HG03460 (cell line): ENCODE data around the gene IPO9.

ENCODE experiments used
- ATAC-seq: cut with Tn5 transposase; IDR thresholded peaks from one replicate; pipeline ENCODE4 v1.9.1; 2021; ENCODE audit not compliant: unreplicated experiment

IPO9 gene

GRCh38 chr1:201902198-201902597 is 73.2 kb downstream of the IPO9 start:
- ATAC-seq = no peak

GRCh38 chr1:201903135-201903534 is 74.2 kb downstream of the IPO9 start:
- no peak for ATAC-seq

- no peak for ATAC-seq
Observed at GRCh38 chr1:201904579-201904978, 75.6 kb downstream of the IPO9 start.

GRCh38 chr1:201905234-201905890 is 76.4 kb downstream of the IPO9 start:
- ATAC-seq = no peak

DNA sequence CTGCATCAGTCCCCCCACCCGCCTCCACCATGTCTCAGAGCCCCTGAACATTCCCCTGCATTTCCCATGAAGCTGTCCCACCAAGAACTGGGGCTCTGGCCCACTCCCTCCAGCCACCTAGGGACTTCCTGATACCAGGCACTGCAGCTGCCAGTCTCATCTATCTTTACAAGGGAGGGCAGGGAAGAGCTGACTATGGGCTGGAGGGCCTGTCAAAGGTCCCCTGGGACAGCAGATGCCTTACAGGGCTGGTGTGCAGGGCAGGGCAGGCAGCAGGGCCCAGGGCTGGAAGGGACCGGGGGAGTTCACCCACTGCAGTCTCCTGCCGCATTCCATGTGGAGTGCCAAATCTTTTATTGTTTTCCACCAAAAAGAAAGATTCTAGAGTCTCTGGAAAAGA is 77.4 kb downstream of the IPO9 start:
- no peak for ATAC-seq

DNA sequence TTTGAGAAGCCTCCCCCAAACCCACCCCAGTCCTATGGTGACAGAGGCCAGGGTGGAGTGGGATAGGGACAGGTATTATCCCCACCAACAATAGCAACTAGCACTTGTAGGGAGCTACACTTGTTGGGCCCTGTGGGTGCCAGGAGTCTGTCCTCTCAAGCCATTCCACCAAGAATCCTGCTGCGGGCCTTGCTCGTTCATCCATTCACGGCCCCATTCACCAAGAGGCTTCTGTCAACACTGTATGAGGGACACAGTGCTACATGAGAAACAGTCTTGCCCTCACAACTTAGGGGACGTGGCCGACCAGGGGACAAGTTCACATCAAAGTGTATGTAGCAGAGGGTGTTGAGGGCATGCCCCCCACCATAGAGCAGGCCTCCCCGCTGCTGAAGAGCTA is 78.7 kb downstream of the IPO9 start:
- no peak for ATAC-seq

- ATAC-seq = no peak
Observed at GRCh38 chr1:201911826-201912571, 83.0 kb downstream of the IPO9 start.

GRCh38 chr1:201912832-201913231 is 83.9 kb downstream of the IPO9 start:
- no peak for ATAC-seq

DNA sequence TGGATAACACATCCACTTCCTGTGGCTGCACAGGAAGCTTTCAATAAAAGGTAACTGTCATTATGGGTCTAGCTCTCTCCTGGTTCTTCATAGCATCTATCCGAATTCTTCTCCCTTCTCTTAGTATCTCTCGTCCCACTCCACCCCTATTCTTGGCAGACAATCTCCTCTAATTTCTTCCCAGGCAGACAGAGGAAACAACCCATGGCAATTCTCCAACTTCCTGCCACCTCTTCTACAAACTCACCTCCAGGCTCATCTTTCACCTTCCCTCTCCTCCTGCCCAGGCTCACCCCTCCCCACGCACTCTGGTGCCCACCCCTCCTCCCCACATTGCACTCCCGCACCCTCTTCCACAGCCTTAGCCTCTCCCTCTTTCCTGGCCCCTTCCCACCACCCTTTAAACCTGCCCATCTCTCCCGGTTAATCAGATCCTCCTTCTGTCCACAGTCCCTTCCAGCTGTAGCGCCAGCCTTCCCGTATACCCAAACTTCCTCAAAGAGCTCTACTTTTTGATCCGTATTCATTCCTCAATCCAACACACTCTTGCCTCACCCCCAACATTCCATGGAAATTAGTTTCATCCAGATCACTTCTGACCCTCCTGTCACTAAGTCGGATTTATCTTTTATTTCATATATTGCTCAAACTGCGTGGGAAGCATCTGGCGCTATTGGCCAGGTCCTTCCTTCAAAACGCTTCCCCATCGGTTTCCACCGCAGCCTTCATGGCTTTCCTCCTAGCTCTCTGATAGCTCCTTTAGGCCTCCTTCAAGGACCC is 85.7 kb downstream of the IPO9 start:
- ATAC-seq = no peak

DNA sequence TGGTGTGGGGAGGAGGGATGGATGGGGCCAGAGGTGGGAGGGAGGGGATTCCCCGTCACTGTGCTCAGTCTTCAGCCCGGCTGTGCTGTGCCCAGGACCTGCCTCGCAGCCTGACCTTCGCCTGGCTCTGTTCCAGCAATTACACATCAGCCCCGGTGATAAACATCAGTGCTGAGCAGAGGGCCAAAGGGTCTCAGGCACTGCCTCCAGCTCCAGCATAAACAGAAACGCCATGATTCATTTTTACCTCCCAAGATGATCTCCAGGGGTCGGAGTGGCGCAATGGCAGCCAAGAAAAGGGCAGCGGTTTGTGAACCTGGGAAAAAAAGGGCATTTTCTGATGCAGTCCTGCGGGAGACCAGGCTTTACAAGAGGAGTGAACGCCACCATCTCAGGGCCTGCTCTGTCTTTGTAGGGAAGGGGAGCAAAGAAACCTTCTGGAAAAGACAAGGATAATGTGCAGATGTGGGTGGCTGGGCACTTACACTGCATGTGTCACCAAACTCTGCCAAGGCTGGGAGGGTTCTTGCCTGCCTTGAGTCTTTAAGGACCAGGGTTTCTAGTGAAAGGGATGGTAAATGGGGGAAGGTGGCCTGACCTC is 87.8 kb downstream of the IPO9 start:
- ATAC-seq = no peak

DNA sequence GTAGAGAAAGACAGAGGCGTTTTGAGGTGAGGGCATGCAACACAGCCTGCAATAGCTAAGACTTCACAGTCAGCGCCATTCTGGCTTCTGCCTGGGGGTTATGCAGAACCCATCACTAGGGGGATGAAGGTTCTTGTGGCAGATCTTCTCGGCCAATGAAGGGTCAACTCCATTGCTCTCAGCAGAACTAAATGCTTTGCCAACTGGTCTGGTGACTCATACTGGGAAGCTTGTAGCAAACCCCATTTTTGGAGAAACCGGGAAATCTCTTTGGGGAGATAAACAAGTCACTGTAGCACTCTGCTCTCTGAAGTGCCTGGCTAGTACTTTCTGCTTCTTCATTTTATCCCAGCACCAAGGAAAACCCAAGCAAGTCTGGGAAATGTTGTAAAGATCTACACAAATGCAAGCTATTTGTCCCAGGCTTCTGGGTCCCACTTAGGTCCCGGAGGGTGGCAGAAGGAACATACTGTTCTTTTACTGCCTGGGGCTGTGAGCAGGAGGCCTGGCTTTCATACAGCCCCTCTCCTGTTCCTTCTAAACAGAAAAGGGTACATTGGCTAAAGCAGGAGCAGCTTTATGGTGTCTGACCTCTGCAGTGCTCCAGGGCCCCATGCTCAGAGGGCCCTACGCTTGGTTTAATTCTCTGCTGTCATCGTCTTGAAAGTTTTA is 88.5 kb downstream of the IPO9 start:
- ATAC-seq = no peak

DNA sequence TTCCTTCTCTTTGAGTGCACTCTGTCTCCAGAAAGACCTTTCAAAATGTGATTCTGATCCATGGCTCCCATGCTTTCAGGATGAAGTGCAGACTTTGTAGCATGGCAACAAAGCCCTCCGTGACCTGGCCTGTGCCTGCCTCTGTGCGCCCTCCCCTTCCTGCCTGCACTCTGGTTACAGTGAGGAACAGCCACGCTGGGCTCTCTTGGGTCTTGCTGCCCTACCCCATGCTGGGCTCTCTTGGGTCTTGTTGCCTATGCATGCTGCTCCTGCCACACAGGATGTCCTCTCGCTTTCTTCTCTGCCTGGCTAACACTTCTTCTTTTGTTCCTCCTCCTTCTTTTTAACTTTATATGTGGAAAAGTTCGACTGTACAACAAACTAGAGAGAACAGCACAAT is 89.4 kb downstream of the IPO9 start:
- ATAC-seq = no peak

DNA sequence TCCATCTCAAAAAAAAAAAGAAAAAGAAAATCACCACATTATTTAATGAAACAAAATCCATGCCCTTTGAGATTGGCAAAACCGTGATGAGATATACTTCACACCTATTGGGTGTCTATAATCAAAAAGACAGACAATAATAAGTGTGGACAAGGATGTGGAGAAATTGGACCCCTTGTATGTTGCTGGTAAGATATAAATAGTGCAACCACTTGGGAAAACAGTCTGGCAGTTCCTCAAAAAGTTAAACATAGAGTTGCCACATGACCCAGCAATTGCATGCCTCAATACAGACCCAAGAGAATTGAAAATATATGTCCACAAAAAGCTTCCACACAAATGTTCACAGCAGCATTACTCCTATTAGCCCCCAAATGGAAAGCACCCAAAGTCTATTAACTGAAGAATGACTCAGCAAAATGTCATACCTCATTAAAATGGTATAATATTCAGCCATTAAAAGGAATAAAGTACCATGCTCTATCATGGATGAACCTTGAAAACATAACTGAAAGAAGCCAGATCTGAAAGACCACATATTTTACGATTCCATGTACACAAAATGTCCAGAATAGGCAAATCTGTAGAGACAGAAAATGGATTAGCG is 93.1 kb downstream of the IPO9 start:
- ATAC-seq = no peak

DNA sequence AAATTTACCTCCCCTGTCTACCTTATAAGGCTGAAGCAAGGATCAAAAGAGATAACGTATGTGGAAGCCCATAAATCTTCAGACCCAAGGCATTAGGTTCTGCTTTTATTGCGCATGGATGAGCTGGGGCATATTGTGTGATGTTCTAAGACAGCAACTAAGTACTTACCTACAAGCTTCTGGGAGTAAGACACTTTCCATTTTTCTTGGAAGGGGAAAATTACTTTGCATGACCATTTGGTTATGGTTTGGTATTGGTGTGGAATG is 96.3 kb downstream of the IPO9 start:
- no peak for ATAC-seq

DNA sequence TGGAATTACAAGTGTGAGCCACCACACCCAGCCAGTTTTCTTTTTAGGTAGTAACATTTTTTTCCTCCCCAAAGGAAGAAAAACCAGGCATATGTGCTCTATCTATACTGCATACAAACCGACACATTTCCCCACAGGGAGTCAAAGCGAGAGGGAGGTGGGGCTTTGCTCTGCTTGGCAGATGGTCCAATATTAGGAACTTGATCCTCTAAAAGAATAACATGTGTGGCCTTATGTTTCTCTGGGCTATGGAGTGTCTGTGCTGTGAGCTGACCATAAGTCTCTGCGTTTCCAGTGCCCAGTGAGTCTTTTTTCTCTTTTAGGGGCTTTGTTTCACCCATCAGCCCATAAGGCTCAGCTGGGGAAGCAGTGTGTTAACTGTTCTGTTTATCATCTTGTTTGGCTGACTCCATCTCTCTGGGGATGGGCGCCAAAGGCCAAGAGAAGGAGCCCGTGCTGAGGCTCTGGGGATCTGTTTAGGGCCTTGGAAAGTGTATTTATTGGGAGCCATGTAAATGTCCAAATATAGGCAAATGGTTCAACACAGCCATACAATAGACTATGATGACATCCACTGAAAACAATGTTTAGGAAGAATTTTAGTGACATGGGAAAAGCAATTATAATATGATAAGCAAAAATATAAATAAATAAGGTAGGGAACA is 97.2 kb downstream of the IPO9 start:
- no peak for ATAC-seq

- no peak for ATAC-seq
Observed at GRCh38 chr1:201928266-201928665, 99.3 kb downstream of the IPO9 start.

DNA sequence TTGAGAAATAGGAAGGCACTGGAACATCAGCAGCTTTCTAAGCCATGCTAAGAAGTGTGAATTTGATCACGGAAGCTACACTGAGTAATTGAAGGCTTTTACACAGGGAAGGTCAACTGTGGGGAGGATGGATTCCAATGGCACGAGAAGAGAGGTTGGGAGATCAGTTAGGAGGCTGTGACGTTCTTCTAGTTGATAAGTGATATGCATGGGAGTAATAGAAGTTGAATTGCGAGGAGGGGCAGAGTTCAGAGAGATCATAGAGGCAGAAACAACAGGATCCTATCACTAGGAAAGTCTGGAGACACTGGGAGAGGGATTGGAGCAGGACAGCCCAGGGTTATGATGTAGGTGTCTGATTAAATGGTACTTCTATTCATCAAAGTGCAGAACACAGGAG is 101.2 kb downstream of the IPO9 start:
- no peak for ATAC-seq

DNA sequence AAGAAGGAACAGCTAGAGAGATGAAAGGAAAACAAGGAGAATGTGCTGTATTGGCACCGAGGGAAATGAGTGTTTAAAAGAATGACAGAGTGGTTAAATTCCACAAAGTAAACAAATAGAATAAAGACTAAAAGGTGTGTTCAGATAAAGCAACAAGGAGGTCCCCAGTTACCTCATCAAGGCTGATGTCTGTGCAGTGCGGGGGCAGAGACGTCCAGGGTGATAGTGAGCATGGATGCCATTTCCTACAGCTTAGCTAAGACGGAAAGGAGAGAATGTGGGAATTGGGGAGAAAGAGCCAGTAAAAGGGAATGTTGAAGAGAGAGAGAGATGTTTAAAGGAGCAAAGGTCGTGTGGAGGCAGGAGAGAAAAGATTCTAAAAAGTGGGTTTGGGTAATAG is 101.8 kb downstream of the IPO9 start:
- no peak for ATAC-seq
